GM18873 (cell line): ENCODE measurements around the gene XPO6.
A peak's percentile ranks its signal among the peaks of the same experiment; 100 is the strongest.
"Not testable (repeated sequence)": the region's sequence is repeated elsewhere in the genome, so short reads cannot be mapped to it uniquely, and the experiment has no call there.

Experiments used
- ATAC-seq: cut with Tn5 transposase; IDR thresholded peaks from one replicate; pipeline ENCODE4 v1.9.1; 2021; ENCODE audit warnings: mild to moderate bottlenecking, moderate library complexity, moderate number of reproducible peaks; ENCODE audit not compliant: unreplicated experiment, low FRiP score

Gene XPO6, protein sequence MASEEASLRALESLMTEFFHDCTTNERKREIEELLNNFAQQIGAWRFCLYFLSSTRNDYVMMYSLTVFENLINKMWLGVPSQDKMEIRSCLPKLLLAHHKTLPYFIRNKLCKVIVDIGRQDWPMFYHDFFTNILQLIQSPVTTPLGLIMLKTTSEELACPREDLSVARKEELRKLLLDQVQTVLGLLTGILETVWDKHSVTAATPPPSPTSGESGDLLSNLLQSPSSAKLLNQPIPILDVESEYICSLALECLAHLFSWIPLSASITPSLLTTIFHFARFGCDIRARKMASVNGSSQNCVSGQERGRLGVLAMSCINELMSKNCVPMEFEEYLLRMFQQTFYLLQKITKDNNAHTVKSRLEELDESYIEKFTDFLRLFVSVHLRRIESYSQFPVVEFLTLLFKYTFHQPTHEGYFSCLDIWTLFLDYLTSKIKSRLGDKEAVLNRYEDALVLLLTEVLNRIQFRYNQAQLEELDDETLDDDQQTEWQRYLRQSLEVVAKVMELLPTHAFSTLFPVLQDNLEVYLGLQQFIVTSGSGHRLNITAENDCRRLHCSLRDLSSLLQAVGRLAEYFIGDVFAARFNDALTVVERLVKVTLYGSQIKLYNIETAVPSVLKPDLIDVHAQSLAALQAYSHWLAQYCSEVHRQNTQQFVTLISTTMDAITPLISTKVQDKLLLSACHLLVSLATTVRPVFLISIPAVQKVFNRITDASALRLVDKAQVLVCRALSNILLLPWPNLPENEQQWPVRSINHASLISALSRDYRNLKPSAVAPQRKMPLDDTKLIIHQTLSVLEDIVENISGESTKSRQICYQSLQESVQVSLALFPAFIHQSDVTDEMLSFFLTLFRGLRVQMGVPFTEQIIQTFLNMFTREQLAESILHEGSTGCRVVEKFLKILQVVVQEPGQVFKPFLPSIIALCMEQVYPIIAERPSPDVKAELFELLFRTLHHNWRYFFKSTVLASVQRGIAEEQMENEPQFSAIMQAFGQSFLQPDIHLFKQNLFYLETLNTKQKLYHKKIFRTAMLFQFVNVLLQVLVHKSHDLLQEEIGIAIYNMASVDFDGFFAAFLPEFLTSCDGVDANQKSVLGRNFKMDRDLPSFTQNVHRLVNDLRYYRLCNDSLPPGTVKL

DNA sequence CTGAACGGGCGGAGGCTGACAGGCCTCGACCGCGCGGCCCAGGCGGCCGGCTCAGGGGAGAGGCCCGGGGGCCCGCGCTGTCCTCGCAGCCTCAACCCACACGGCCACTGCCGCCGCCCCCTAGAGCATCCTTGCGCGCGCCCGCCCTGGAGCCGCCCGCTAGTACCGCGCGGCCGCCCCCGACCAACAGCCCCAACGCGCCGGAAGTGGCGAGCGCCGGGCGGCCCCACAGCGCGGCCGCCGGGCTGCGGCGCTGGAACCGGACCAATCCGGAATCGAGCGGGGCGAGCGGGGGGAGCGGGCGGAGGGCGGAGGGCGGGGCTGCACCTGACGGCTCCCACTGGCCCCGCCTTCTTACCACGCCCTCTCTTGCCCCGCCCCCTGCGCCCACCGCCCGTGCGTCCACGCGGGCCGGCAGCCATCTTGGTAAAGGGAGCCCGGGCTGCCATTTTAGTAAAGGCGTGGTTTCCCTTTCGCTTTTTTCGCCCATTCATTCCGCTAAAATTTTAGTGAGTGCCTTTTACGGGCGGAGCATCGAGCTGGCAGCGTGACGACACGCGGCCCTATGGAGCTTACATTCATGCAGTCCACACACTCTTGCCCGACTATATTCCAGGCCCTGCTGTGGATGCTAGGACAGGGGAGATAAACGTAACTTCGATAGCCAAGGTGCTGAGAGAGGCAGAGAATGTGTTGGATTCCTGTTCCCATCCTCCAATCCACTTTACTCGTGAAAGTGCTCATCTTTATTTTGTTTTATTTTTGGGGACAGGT is at the start of gene XPO6:
TSS of gene XPO6 (minus strand) at position 208 of the 774 bp plus-strand sequence. CDS start 597 bp downstream, outside the sequence.
- ATAC-seq = peak; percentile 54

GRCh38 chr16:28260193-28260592 is 48.4 kb upstream of the XPO6 start:
- no peak for ATAC-seq

DNA sequence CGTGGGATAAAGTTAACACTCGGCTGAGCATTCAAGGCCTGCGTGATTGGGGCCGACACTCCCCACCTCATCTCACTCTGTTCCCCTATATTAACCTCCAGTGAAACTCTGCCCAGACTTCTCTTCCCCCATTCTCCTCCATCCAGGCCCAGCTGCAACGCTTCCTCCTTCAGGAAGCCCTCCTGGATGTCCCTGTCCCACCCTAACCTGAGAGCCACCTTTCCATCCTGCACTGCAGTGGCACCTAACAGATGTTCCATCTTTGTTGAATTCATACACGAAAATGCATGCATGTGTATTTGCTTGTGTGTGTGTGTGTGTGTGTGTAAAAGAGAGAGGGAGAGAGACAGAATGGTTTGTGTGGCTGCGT is 48.0 kb upstream of the XPO6 start:
- ATAC-seq = no peak

GRCh38 chr16:28259091-28259780 is 47.5 kb upstream of the XPO6 start:
- no peak for ATAC-seq

GRCh38 chr16:28258567-28258966 is 46.8 kb upstream of the XPO6 start:
- no peak for ATAC-seq

DNA sequence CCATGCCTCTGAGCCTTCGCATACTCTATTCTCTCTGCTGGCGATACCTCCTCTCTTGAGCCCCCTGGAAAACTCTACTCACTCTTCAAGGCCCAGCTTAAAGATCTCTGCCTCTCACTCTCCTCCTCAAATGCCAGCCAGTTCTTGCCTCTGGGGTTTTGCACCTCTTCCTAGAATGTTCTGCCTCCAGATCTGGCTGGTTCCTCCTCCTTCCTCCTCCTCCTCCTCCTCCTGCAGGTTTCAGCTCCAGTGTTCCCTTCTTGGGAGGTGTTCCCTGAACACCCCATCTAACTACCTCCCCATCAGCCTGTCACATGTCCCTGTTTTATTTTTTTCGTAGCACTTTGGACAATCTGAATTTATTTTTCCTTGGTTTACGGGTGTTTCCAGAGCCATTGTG is 45.5 kb upstream of the XPO6 start:
- ATAC-seq = no peak

- ATAC-seq = no peak
Observed at GRCh38 chr16:28255838-28256237, 44.1 kb upstream of the XPO6 start.

DNA sequence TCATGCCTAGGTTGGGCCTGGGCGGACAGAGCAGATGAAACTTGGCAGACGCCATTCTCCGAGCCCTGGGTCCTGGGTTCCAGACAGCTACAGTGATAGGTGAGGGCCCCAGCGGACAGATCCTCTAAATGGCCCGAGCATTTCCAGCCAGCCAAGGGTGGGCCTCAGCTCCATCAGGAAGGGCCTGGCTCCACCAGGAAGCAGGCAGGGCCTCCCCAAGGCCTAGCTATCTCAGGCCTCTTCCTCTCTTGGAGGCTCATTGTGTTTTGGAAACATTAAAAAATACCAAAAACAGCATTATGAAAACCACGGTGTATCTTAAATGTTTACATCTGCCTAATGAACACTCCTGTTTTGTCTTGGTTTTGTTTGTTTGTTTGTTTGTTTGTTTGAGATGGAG is 42.4 kb upstream of the XPO6 start:
- no peak for ATAC-seq

- ATAC-seq = no peak
Observed at GRCh38 chr16:28250999-28251398, 39.2 kb upstream of the XPO6 start.

GRCh38 chr16:28249483-28249882 is 37.7 kb upstream of the XPO6 start:
- ATAC-seq = not testable (repeated sequence)

GRCh38 chr16:28241924-28242323 is 30.2 kb upstream of the XPO6 start:
- no peak for ATAC-seq

DNA sequence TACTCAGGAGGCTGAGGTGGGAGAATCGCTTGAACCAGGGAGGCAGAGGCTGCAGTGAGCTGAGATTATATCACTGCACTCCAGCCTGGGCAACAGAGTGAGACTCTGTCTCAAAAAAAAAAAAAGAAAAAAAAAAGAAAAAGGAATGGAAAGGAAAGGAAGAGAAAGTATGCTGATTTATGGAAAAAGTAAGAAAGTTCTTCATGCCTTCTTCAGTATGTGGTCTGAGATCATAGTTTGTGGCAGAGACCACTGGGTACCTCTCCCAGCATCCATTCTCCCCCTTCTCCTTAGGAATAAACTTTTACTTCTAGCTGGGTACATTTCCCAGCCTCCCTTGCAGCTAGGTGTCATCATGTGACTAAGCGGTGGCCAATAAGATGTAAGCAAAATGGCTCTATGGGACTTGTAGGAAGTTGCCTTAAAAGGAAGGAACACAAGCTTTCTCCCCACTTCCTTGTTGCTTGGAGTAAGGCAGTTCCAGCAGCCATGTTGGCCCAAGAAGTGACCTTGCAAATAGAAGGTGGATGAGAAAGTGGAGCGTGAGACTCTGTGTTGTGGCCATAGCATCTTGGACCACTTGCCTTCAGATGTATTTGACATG is 26.1 kb upstream of the XPO6 start:
- ATAC-seq = no peak

GRCh38 chr16:28231763-28232162 is 20.0 kb upstream of the XPO6 start:
- ATAC-seq = no peak

- ATAC-seq = not testable (repeated sequence)
Observed at GRCh38 chr16:28223909-28224308, 12.1 kb upstream of the XPO6 start.

DNA sequence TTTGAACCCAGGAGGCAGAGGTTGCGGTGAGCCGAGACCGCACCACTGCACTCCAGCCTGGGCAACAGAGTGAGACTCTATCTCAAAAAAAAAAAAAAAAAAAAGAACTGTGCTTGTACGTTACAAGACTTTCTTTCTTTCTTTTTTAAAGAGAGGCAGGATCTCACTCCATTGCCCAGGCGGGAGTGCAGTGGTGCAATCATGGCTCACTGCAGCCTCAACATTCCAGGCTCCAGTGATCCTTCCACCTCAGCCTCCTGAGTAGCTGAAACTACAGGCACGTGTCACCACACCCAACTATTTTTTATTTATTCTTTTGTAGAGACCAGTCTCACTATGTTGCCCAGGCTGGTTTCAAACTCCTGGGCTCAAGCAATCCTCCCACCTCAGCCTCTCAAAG is 8.0 kb upstream of the XPO6 start:
- ATAC-seq = not testable (repeated sequence)

DNA sequence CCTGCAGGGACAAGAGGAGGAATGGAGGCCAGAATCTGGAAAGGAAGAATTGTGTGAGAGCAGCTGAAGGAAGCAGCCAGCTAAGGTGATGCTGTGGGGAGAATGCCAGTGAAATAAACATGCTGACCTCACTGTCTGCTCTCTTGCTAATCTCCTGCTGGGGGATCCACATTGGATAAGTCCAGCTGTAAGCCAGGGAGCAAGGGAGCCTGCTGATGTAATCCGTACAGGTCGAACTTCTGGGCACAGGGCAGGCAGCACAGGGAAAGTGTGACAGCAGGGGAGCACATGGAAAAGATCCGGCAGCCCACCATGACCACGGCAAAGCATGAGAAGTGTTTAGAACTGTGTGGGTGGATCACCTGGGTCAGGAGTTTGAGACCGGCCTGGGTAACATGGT is 7.5 kb upstream of the XPO6 start:
- ATAC-seq = no peak

DNA sequence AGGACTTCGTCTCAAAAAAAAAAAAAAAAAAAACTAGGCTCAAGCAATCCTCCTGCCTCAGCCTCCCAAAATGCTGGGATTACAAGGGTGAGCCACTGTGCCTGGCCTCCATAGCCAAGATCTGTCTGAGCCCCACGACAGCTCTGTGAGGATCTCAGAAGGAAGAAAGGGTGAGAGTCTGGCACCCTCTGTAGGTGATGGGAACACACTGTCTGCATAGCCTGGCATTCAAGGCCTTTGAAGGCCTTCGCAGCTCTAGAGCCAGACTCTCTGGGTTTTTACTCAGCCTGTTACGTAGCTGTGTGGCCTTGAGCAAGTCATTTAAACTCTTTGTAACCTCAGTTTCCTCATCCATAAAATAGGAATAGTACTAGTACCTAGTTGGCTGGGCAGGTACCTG is 6.3 kb upstream of the XPO6 start:
- no peak for ATAC-seq

- ATAC-seq = no peak
Observed at GRCh38 chr16:28217326-28217725, 5.6 kb upstream of the XPO6 start.

DNA sequence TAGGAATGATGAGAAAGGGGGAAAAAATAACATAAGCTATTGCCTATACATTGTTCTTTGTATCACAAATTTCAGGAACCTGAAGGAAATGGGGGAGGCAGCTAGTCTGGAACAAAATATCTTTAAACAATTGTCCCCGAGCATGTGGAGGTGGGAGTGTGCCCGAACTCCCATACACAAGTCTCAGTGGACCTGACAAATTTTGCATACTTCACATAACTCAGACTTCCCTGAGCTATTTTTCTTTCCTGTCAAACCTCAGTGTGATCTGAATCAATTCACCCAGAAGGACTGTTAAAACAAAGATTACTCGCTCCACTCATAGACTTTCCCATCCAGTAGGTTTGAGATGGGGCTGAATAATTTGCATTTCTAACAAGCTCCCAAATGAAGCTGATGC is 1.6 kb upstream of the XPO6 start:
- ATAC-seq = no peak
